ENCODE data around the gene PLSCR1. TPM values are rescaled to one million over a fixed set of nuclear protein-coding genes. Genes with fewer than 3 reads are reported as not detected.

The PLSCR1 gene
- total RNA-seq, 1 experiment from 2014 or later = 58.1 TPM

DNA sequence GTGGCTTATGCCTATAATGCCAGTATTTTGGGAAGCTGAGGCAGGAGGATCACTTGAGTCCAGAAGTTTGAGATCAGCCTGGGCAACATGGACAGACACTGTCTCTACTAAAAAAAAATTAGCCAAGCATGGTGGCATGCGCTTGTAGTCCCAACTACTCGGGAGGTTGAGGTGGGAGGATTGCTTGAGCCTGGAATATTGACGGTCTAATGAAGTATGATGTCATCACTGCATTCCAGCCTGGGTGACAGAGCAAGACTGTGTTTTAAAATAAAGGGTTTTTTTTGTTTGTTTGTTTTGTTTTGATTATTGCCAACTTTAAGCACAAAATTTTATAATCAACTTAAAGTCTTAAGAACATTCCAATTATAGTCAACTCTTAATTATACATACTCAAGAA lies 6.8 kb downstream of the PLSCR1 start (continued):
- TF ChIP-seq, protein P1, sequence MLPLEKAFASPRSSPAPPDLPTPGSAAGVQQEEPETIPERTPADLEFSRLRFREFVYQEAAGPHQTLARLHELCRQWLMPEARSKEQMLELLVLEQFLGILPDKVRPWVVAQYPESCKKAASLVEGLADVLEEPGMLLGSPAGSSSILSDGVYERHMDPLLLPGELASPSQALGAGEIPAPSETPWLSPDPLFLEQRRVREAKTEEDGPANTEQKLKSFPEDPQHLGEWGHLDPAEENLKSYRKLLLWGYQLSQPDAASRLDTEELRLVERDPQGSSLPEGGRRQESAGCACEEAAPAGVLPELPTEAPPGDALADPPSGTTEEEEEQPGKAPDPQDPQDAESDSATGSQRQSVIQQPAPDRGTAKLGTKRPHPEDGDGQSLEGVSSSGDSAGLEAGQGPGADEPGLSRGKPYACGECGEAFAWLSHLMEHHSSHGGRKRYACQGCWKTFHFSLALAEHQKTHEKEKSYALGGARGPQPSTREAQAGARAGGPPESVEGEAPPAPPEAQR (CRISPR knock-in tag; IDR thresholded peaks at IDR 0.05) = no peak
- TF ChIP-seq ZNF121 (CRISPR knock-in tag; IDR thresholded peaks at IDR 0.05) (no peak), TEAD4 (CRISPR knock-in tag; IDR thresholded peaks at IDR 0.05) (no peak)

- no peak overlapping the region for H3K4me3 Mint-ChIP-seq
- no peak for DNase-seq (ENCODE audit: low spot score)
- CTCF ChIA-PET = no interaction called here
- ATAC-seq = no peak
- H3K27me3 Mint-ChIP-seq (ENCODE audit: low read depth) = no peaks in the 10 kb centered on the region
- H3K9me3 Mint-ChIP-seq = peaks cover 17% of the 10 kb centered on the region
- H3K36me3 Mint-ChIP-seq = peaks cover 35% of the 10 kb centered on the region
- no peak for TF ChIP-seq JAZF1 (CRISPR knock-in tag; IDR thresholded peaks at IDR 0.05)
- TF ChIP-seq ZNF532 (CRISPR knock-in tag; IDR thresholded peaks at IDR 0.05; ENCODE audit: borderline replicate concordance) = no peak
- no peak for TF ChIP-seq CREB1 (CRISPR knock-in tag; IDR thresholded peaks at IDR 0.05)
- TF ChIP-seq ZNF219 (CRISPR knock-in tag; IDR thresholded peaks at IDR 0.05; ENCODE audit: borderline replicate concordance) = no peak
- no peak for TF ChIP-seq ATF1 (CRISPR knock-in tag; IDR thresholded peaks at IDR 0.05)
- TF ChIP-seq, protein P2, sequence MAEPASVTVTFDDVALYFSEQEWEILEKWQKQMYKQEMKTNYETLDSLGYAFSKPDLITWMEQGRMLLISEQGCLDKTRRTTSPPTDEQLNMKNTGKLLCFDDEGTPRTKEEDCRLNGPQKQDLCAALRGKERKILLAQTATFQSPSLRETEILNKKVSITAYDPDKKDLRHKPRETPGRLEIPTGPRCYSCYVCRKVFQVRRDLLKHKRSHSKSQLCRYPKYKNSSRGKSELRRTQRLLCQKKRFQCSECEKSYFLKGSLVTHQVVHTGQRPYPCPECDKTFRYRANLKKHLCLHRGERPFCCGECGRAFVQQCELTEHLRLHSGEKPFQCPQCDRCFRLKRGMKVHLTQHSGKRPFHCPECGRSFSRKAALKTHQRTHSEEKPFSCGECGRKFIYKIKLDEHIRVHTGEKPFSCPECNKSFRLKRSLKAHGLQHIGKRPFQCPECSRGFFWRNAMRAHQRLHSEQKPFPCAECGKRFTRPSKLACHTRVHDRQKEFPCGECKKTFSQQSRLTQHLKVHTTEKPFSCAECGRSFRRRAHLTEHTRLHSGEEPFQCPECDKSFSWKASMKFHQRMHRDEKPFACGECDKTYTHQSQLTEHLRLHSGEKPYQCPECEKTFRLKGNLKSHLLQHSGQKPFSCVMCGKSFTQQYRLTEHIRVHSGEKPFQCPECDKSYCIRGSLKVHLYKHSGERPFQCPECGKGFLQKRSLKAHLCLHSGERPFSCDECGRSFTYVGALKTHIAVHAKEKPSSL (CRISPR knock-in tag; conservative IDR thresholded peaks at IDR 0.05) = no peak
- TF ChIP-seq ZNF423 (CRISPR knock-in tag; IDR thresholded peaks at IDR 0.05) = no peak
- H3K27ac Mint-ChIP-seq = no peak overlapping the region
- peaks cover 61% of the 10 kb centered on the region for H3K4me1 Mint-ChIP-seq
- POLR2A ChIA-PET = no interaction called here
Measured at GRCh38 chr3:146536681-146537080, 7.7 kb downstream of the PLSCR1 start.

DNA sequence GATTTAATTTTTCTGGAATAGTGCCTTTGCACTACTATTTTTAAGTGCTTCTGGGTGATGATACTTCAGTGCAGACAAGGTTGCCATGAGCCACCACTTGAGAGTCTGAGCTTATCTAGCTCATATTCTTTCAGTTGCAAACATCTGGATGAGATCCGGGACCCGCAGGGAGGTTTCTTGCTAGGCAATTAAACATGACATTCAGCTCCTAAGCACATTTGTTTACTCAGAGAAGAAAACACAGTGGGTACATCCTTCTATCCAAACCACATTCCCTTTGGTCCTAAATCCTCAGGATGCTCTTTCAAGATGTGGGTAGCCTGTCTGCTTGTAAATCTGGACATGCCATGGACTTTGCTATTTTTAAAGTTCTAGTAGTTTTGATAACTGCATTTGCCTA lies 12.0 kb downstream of the PLSCR1 start:
- POLR2A ChIA-PET = no interaction called here
- TF ChIP-seq, protein P1 (CRISPR knock-in tag; IDR thresholded peaks at IDR 0.05) = no peak
- CTCF ChIA-PET = no interaction called here
- Mint-ChIP-seq H3K4me1 (peaks cover 67% of the 10 kb centered on the region), H3K9me3 (no peaks in the 10 kb centered on the region), H3K36me3 (peaks cover 9% of the 10 kb centered on the region), H3K27me3 (ENCODE audit: low read depth) (no peaks in the 10 kb centered on the region), H3K4me3 (no peak overlapping the region), H3K27ac (peak overlapping the region; percentile 75; the same call in 1 of the 2 replicates)
- ATAC-seq (peak; percentile 78), DNase-seq (ENCODE audit: low spot score) (no peak)

- no peak for DNase-seq (ENCODE audit: low spot score)
- CTCF ChIA-PET = no interaction called here
- POLR2A ChIA-PET = no interaction called here
- no peak for TF ChIP-seq SP1 (CRISPR knock-in tag; conservative IDR thresholded peaks at IDR 0.05)
- no peak for TF ChIP-seq ARID4B (CRISPR knock-in tag; IDR thresholded peaks at IDR 0.05; ENCODE audit: borderline replicate concordance)
- no peak for TF ChIP-seq IRF2 (CRISPR knock-in tag; IDR thresholded peaks at IDR 0.05; ENCODE audit: borderline replicate concordance, low read depth)
- TF ChIP-seq FOXJ3 (CRISPR knock-in tag; IDR thresholded peaks at IDR 0.05; ENCODE audit: borderline replicate concordance) = no peak
- TF ChIP-seq ZNF263 (CRISPR knock-in tag; IDR thresholded peaks at IDR 0.05; ENCODE audit: low read depth) = no peak
Measured at GRCh38 chr3:146530609-146531008, 13.8 kb downstream of the PLSCR1 start.

More at GRCh38 chr3:146530609-146531008, 13.8 kb downstream of the PLSCR1 start:
- H3K27me3 Mint-ChIP-seq (ENCODE audit: low read depth) = no peaks in the 10 kb centered on the region
- no peak for ATAC-seq
- H3K4me1 Mint-ChIP-seq = peaks cover 52% of the 10 kb centered on the region
- H3K36me3 Mint-ChIP-seq = peaks cover 7% of the 10 kb centered on the region; the same call in 1 of the 2 replicates
- no peaks in the 10 kb centered on the region for H3K9me3 Mint-ChIP-seq
- H3K27ac Mint-ChIP-seq = peak overlapping the region; percentile 51; the same call in 1 of the 2 replicates
- H3K4me3 Mint-ChIP-seq = no peak overlapping the region
